Calu3 (cell line): Measurements from ENCODE around the gene ENPP3. TPM values are rescaled to one million over a fixed set of nuclear protein-coding genes. Genes with fewer than 3 reads are reported as not detected.

ENCODE experiments used
- BruUV-seq: library from RNA; stranded (reverse); fragments of 400-500 nt; replicated peaks from 2 replicates; lab custom pipeline; 2021; lab: Mats Ljungman, UMichigan
- CTCF ChIA-PET: fragments of 300-600 bp; sonication (Branson Sonifier 250); formaldehyde crosslinking; loops from one replicate; lab custom pipeline; 2022; ENCODE audit warnings: antibody characterized with exemption; lab: Charles Lee
- DNase-seq: peaks from one replicate; pipeline ENCODE4 v3.0.0; 2022
- H3K27ac Mint-ChIP-seq: one replicate; pipeline ENCODE4 v1.8.0; 2022; ENCODE audit warnings: mixed read lengths; ENCODE audit not compliant: unreplicated experiment
- H3K27me3 Mint-ChIP-seq: one replicate; pipeline ENCODE4 v1.8.0; 2022; ENCODE audit warnings: mixed read lengths; ENCODE audit not compliant: unreplicated experiment
- H3K36me3 Mint-ChIP-seq: one replicate; pipeline ENCODE4 v1.8.0; 2022; ENCODE audit warnings: mild to moderate bottlenecking, moderate library complexity, mixed read lengths; ENCODE audit not compliant: insufficient read depth, unreplicated experiment
- H3K4me1 Mint-ChIP-seq: one replicate; pipeline ENCODE4 v1.8.0; 2022; ENCODE audit warnings: mild to moderate bottlenecking, low read depth, mixed read lengths; ENCODE audit not compliant: unreplicated experiment
- H3K4me3 Mint-ChIP-seq: one replicate; pipeline ENCODE4 v1.8.0; 2022; ENCODE audit warnings: mild to moderate bottlenecking, low read depth, moderate library complexity, mixed read lengths; ENCODE audit not compliant: unreplicated experiment
- H3K9me3 Mint-ChIP-seq: one replicate; pipeline ENCODE4 v1.8.0; 2022; ENCODE audit warnings: low read depth, mixed read lengths; ENCODE audit not compliant: unreplicated experiment
- intact Hi-C: fragments of 100-400 bp; cut with micrococcal nuclease; formaldehyde crosslinking; loops from one replicate; pipeline ENCODE4 v1.10.0; 2022; ENCODE audit not compliant: unreplicated experiment
- total RNA-seq: library from RNA; stranded (reverse); gene quantifications from 2 replicates; pipeline ENCODE4 v1.2.3, GENCODE V29; 2022
- TF ChIP-seq, protein P1 (sequence below): fragments of 200-600 bp; IDR thresholded peaks from one replicate; pipeline ENCODE4 v1.8.0; 2022; ENCODE audit warnings: antibody characterized with exemption; ENCODE audit not compliant: unreplicated experiment

ENPP3 gene
- total RNA-seq, 1 experiment from 2014 or later: not detected

GRCh38 chr6:131764350-131764749 is 127.2 kb downstream of the ENPP3 start:
- TF ChIP-seq, protein P1, sequence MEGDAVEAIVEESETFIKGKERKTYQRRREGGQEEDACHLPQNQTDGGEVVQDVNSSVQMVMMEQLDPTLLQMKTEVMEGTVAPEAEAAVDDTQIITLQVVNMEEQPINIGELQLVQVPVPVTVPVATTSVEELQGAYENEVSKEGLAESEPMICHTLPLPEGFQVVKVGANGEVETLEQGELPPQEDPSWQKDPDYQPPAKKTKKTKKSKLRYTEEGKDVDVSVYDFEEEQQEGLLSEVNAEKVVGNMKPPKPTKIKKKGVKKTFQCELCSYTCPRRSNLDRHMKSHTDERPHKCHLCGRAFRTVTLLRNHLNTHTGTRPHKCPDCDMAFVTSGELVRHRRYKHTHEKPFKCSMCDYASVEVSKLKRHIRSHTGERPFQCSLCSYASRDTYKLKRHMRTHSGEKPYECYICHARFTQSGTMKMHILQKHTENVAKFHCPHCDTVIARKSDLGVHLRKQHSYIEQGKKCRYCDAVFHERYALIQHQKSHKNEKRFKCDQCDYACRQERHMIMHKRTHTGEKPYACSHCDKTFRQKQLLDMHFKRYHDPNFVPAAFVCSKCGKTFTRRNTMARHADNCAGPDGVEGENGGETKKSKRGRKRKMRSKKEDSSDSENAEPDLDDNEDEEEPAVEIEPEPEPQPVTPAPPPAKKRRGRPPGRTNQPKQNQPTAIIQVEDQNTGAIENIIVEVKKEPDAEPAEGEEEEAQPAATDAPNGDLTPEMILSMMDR: no peak
- H3K4me1 Mint-ChIP-seq: no peaks in the 10 kb centered on the region
- CTCF ChIA-PET: no interaction called here
- H3K36me3 Mint-ChIP-seq: no peaks in the 10 kb centered on the region
- no peak overlapping the region for H3K4me3 Mint-ChIP-seq
- no peaks in the 10 kb centered on the region for H3K9me3 Mint-ChIP-seq
- no peak overlapping the region for H3K27ac Mint-ChIP-seq
- BruUV-seq: no TSS peak
- DNase-seq: no peak
- intact Hi-C loops: no loop called here
- H3K27me3 Mint-ChIP-seq: peaks cover 36% of the 10 kb centered on the region

- Mint-ChIP-seq H3K4me3 (no peak overlapping the region), H3K9me3 (no peaks in the 10 kb centered on the region), H3K27me3 (peaks cover 45% of the 10 kb centered on the region), H3K27ac (no peak overlapping the region), H3K36me3 (no peaks in the 10 kb centered on the region), H3K4me1 (no peaks in the 10 kb centered on the region)
- CTCF ChIA-PET: interaction anchor here (1.3 kb wide), 1 partner anchor 10 kb away, joined by 3 read pairs; no protein-coding TSS in a partner anchor
- intact Hi-C loops: no loop called here
- no peak for DNase-seq
- BruUV-seq: no TSS peak
- TF ChIP-seq, protein P1: no peak
Measured at GRCh38 chr6:131765081-131765803, 128.1 kb downstream of the ENPP3 start.

- Mint-ChIP-seq H3K4me1 (no peaks in the 10 kb centered on the region), H3K36me3 (no peaks in the 10 kb centered on the region), H3K27me3 (peaks cover 51% of the 10 kb centered on the region), H3K27ac (no peak overlapping the region), H3K4me3 (no peak overlapping the region), H3K9me3 (no peaks in the 10 kb centered on the region)
- no peak for DNase-seq
- intact Hi-C loops: no loop called here
- CTCF ChIA-PET: interaction anchor here (1.3 kb wide), 1 partner anchor 10 kb away, joined by 3 read pairs; no protein-coding TSS in a partner anchor
- no TSS peak for BruUV-seq
- TF ChIP-seq, protein P1: no peak
Measured at GRCh38 chr6:131765804-131766135, 128.7 kb downstream of the ENPP3 start.

DNA sequence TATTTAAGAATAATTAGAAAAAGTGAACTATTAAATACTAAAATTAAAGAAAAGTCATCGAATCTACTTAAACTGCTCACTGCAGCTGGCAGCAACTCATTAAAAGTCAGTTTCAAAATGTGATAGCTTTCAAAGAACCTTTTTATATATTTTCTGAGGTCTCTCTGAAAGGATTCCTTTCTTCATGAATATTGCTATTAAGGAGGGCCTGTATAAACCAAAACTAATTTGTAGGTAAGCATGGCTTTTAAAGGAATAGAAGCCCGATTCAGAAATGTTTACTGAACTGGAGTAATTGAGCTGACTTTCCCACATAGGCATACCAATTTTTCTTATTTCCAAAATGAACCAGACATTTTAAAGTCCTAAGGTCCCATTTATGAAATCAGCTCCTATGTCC is 129.5 kb downstream of the ENPP3 start:
- Mint-ChIP-seq H3K4me1 (no peaks in the 10 kb centered on the region), H3K27ac (no peak overlapping the region), H3K9me3 (no peaks in the 10 kb centered on the region), H3K4me3 (no peak overlapping the region), H3K36me3 (no peaks in the 10 kb centered on the region), H3K27me3 (peaks cover 59% of the 10 kb centered on the region)
- TF ChIP-seq, protein P1: no peak
- intact Hi-C loops: no loop called here
- CTCF ChIA-PET: interaction anchor here (1.0 to 1.3 kb wide), 2 partner anchors 9 to 247 kb away, joined by 3 read pairs; no protein-coding TSS in a partner anchor
- BruUV-seq: no TSS peak
- DNase-seq: no peak
